GM20000 (cell line): Measurements from ENCODE around the gene CDK5RAP2.
"Not testable (repeated sequence)": the region's sequence is repeated elsewhere in the genome, so short reads cannot be mapped to it uniquely, and the experiment has no call there.

Experiments used
- DNase-seq: peaks from one replicate; pipeline ENCODE4 v3.0.0; 2012; ENCODE audit warnings: low spot score
- CTCF ChIP-seq: IDR thresholded peaks from 2 replicates; pipeline ENCODE4 v1.5.1; 2012; ENCODE audit warnings: mild to moderate bottlenecking, control low read depth; ENCODE audit errors: extremely low read depth, missing control alignments

Gene CDK5RAP2

GRCh38 chr9:120559546-120559945 lies 20.4 kb downstream of the CDK5RAP2 start:
- TF ChIP-seq CTCF = no peak
- DNase-seq = no peak

GRCh38 chr9:120558454-120558853 lies 21.5 kb downstream of the CDK5RAP2 start:
- no peak for TF ChIP-seq CTCF
- no peak for DNase-seq

GRCh38 chr9:120557205-120557604 lies 22.8 kb downstream of the CDK5RAP2 start:
- no peak for TF ChIP-seq CTCF
- DNase-seq = no peak

GRCh38 chr9:120556775-120557174 lies 23.2 kb downstream of the CDK5RAP2 start:
- no peak for TF ChIP-seq CTCF

GRCh38 chr9:120555839-120556238 lies 24.1 kb downstream of the CDK5RAP2 start:
- no peak for TF ChIP-seq CTCF
- DNase-seq = no peak

More at GRCh38 chr9:120556775-120557174, 23.2 kb downstream of the CDK5RAP2 start:
- no peak for DNase-seq

GRCh38 chr9:120552210-120552704 lies 27.7 kb downstream of the CDK5RAP2 start:
- not testable (repeated sequence) for DNase-seq

- DNase-seq = no peak
- no peak for TF ChIP-seq CTCF
Measured at GRCh38 chr9:120545701-120546550, 34.0 kb downstream of the CDK5RAP2 start.

- no peak for DNase-seq
- TF ChIP-seq CTCF = no peak
Measured at GRCh38 chr9:120544441-120544840, 35.5 kb downstream of the CDK5RAP2 start.
